ENCODE measurements around the gene FCSK. TPM values are rescaled to one million over a fixed set of nuclear protein-coding genes. Genes with fewer than 3 reads are reported as not detected.

The FCSK gene
- total RNA-seq, 1 donor from 2014 or later: 17.2 TPM

- peak; percentile 34 for DNase-seq (ENCODE audit: extremely low read depth, low read depth, low spot score)
These were observed 22.1 kb downstream of the FCSK start for GRCh38 chr16:70476272-70477020.

- no peak for DNase-seq (ENCODE audit: extremely low read depth, low read depth, low spot score)
These were observed 23.8 kb downstream of the FCSK start for GRCh38 chr16:70478169-70478568.

DNA sequence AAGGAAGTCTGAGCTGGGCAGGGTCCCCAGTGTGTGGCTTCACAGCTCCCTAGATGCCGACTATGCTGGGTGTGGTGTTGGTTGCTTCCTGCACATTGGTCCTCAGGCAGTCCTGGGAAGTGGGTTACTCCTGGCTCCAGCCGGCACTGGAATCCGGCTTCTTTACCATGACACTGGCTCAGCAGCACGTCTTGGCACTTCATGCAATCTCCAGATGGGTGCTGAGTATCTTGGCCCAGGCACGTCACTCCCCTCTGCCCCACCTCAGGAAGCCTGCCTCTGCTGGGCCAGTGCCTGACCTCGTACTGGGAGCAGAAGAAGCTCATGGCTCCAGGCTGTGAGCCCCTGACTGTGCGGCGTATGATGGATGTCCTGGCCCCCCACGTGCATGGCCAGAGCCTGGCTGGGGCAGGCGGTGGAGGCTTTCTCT is 24.5 kb downstream of the FCSK start:
- no peak for DNase-seq (ENCODE audit: extremely low read depth, low read depth, low spot score)

DNA sequence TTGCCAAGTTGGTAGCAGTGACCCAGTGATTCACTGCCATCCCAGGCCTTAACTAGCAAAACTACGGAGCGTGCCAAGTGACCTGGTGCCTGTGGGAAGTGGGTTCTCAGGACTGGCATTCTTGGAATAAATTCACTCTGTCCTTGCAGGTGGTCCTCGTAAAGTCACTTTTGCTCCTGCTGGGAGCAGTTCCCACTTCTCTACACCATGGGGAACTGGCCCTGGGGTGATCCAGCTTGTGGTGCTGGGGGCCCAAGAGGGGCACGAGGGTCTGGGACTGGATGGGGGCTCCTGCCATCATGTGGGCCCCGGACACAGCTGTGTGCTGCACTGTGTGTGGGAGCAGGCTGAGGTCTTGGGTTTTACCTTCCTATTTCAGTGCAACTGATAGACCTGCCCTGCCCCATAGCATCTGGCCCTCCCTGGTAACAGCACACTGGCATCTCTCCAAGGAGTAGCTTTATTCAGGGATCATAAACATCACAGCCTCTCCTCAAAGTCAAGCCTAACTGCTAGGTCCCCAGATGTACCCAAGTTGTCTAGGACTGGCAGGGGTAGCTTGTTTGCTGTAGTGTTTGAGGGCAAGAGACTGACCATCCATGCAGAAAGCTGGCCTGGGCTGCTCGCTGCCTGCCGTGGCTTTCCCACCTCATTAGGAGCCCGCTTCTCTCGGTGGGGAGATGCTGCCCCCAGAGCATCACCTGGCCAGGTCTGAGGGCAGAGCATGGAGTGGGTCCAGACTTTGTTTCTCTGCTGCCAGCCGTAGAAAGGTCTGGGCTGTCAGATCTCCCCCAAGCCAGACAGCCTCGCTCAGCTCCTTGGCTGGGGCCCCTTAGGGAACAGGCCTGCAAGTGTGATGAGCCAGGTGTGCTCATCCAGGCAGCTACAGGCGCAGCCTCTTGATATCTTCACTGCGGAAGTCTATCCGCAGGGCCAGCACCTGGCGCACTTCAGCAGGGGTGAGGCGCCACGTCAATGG is 26.0 kb downstream of the FCSK start:
- DNase-seq (ENCODE audit: extremely low read depth, low read depth, low spot score): no peak

DNA sequence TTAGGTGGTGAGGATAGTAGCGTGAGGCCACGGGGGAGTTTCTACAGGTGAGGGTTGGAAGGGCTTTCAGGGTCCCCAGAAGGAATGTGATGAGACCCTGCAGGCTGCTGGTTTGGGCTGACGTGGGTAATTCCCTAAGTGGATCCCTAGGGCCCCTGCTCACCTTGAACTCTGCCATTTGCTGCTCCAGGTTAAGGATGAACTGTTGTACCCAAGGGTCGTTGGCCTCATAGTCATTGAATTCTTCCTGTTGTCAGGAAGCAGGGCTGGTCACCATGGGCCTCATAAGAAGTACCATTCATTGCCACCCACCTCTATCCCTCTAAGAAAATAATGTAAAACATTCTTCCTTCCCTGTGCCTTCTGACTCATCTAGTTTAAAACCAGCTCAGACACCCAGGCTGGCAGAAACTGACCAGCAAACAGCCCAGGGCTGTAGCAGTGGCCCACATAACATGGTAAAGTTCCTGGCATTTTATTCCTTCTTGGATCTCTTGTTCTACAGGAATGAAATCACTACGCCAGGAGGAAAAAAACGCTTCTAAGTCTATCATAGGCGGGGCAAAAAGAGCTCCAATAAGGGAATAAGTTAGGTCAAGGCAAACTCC is 27.6 kb downstream of the FCSK start:
- DNase-seq (ENCODE audit: extremely low read depth, low read depth, low spot score): no peak

DNA sequence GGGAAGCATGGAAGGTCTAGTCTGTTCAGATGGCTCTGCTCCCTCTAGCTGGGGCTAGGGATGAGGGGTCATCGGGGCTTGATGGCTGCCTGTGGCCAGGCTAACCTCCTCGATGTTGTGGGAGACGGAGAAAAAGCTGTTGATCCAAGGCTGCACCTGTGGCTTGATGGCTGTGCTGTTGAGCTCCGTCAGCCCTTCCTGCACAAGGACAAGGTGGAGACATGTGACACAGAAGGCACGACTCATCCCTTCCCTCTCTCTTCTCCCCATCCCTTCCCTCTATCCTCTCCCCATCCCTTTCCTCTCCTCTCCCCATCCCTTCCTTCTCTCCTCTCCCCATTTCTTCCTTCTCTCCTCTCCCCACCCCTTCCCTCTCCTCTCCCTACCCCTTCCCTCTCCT is 28.2 kb downstream of the FCSK start:
- DNase-seq (ENCODE audit: extremely low read depth, low read depth, low spot score): no peak

- DNase-seq (ENCODE audit: extremely low read depth, low read depth, low spot score): no peak
These were observed 29.0 kb downstream of the FCSK start for GRCh38 chr16:70483426-70483825.

DNA sequence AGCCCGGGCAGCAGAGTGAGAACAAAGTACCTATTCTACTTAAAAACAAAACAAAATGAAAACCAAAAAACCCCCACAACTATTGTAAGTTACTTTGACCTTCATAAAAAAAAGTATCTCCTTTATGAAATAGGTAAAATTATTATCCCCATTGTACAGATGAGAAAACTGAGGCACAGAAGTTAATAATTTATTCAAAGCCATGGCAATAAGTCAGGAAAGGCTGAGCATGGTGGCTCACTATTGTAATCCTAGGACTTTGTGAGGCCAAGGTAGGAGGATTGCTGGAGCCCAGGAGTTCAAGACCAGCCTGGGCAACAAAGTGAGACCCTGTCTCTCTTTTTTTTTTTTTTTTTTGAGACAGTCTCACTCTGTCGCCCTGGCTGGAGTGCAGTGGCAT is 30.5 kb downstream of the FCSK start:
- no peak for DNase-seq (ENCODE audit: extremely low read depth, low read depth, low spot score)

GRCh38 chr16:70490261-70490660 is 35.9 kb downstream of the FCSK start:
- DNase-seq (ENCODE audit: extremely low read depth, low read depth, low spot score): no peak

DNA sequence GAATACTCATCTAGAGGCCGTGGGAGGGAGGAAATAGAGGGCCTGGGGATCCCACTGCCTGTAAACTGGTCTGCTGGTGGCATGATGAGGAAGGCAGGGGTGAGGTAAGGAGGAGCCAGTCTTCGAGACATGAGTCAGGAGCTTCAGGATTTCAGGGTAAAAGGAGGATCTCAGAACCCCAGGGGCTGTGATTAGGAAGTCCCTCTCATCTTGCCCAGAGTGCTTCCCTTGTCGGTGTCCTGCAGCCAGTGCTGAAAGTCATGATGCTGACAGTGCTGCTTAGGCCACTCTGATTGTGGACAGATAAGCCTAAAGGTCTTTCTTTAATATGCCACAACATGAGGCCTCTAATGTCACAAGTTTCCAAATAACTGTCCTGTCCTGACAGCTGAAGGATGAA is 39.4 kb downstream of the FCSK start:
- no peak for DNase-seq (ENCODE audit: extremely low read depth, low read depth, low spot score)

GRCh38 chr16:70494202-70494770 is 39.9 kb downstream of the FCSK start:
- no peak for DNase-seq (ENCODE audit: extremely low read depth, low read depth, low spot score)

- no peak for DNase-seq (ENCODE audit: extremely low read depth, low read depth, low spot score)
These were observed 40.4 kb downstream of the FCSK start for GRCh38 chr16:70494777-70495176.

GRCh38 chr16:70495425-70496182 is 41.2 kb downstream of the FCSK start:
- no peak for DNase-seq (ENCODE audit: extremely low read depth, low read depth, low spot score)

DNA sequence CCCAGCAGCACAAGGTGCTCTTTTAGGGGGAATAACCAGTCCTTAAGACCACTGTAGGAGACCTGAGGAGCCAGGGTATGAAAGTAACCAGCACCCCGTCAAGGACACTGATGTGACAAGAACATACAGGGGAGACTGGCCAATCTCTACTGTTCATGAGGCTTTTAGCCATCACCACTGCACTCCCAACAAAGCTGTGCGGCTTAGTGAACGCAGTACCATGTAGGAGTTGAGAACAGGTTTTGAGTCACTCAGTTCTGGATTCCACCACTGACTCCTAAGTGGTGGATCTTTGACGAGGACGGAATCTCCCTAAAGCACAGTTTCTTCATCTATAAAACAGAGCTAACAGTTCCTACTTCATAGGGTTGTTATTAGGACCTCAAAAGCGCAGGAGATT is 42.1 kb downstream of the FCSK start:
- DNase-seq (ENCODE audit: extremely low read depth, low read depth, low spot score): no peak

- DNase-seq (ENCODE audit: extremely low read depth, low read depth, low spot score): no peak
These were observed 54.4 kb downstream of the FCSK start for GRCh38 chr16:70508752-70509151.

- no peak for DNase-seq (ENCODE audit: extremely low read depth, low read depth, low spot score)
These were observed 55.8 kb downstream of the FCSK start for GRCh38 chr16:70510216-70510615.

- no peak for DNase-seq (ENCODE audit: extremely low read depth, low read depth, low spot score)
These were observed 57.4 kb downstream of the FCSK start for GRCh38 chr16:70511833-70512232.

- DNase-seq (ENCODE audit: extremely low read depth, low read depth, low spot score): no peak
These were observed 58.1 kb downstream of the FCSK start for GRCh38 chr16:70512456-70512855.

DNA sequence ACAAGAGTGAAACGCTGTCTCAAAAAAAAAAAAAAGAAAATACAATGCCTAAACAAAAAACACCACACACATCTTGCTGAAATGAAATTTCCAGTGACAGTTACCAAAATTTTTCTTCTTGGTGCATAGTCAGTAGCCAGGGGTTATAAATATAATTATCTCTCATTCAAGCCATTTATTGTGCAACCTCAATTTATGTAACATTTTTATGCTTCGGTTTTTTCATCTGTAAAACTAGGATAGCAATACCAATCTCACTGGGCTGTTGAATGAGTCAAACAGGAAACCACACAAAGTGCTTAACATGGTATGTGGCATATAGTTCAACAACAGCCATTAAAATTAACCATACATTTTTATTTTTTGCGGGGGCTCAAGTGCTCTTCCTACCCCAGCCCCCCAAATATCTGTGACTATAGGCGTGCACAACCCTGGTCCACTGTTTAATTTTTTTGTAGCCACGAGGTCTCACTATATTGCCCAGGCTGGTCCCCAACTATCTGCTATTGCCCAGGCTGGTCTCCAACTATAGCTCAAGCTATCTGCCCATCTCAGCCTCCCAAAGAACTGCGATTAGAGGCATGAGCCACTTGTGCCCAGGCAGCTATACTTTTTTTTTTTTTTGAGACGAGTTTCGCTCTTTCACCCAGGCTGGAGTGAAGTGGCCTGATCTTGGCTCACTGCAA is 66.4 kb downstream of the FCSK start:
- DNase-seq (ENCODE audit: extremely low read depth, low read depth, low spot score): no peak
